Vagina (tissue), 2 donors: ENCODE results near the gene QPCTL. TPM values are rescaled to one million over a fixed set of nuclear protein-coding genes. Genes with fewer than 3 reads are reported as not detected.
"Not testable (repeated sequence)": the region's sequence is repeated elsewhere in the genome, so short reads cannot be mapped to it uniquely, and the experiment has no call there.

Source experiments
- DNase-seq, 2 donors: peaks; one replicate each; pipeline ENCODE4 v3.0.0-alpha.2; 2017; ENCODE audit errors: extremely low spot score in 2 of 2
- H3K27ac ChIP-seq: fragments of 200-600 bp; sonication (generic); one replicate; pipeline ENCODE4 v1.5.1; 2019
- H3K27me3 ChIP-seq: fragments of 200-600 bp; sonication (generic); one replicate; pipeline ENCODE4 v1.5.1; 2019
- H3K36me3 ChIP-seq, 2 donors: fragments of 200-600 bp; sonication (generic); one replicate each; pipeline ENCODE4 v1.5.1; 2017 to 2019
- H3K4me1 ChIP-seq: fragments of 200-600 bp; sonication (generic); one replicate; pipeline ENCODE4 v1.5.1; 2019
- H3K4me3 ChIP-seq, 2 donors: fragments of 200-600 bp; sonication (generic); 1 replicate in 1 of 2; 2 replicates in 1 of 2; pipeline ENCODE4 v1.5.1; 2016 to 2019
- H3K9me3 ChIP-seq: fragments of 200-600 bp; sonication (generic); one replicate; pipeline ENCODE4 v1.5.1; 2019
- POLR2A ChIP-seq, 2 donors: fragments of 450-650 bp; IDR thresholded peaks; one replicate each; pipeline ENCODE4 v1.6.1; 2017; ENCODE audit warnings: antibody characterized with exemption in 2 of 2, mild to moderate bottlenecking in 2 of 2, moderate library complexity in 2 of 2
- POLR2AphosphoS5 ChIP-seq, 2 donors: sonication (generic); formaldehyde crosslinking; IDR thresholded peaks; one replicate each; pipeline ENCODE4 v1.9.0; 2017; ENCODE audit warnings: antibody characterized with exemption in 2 of 2, mild to moderate bottlenecking in 2 of 2, low read depth in 1 of 2; ENCODE audit not compliant: insufficient read depth in 1 of 2
- intact Hi-C: fragments of 100-400 bp; cut with DNase I; formaldehyde crosslinking; loops from one replicate; pipeline ENCODE4 v1.15.1; 2023
- microRNA counts, 2 donors: library from miRNA; unstranded; fragments of <30 nt; microRNA quantifications; one replicate each; lab custom pipeline; 2016 to 2017
- microRNA-seq: library from miRNA; unstranded; fragments of <30 nt; microRNA quantifications from one replicate; pipeline ENCODE4, GENCODE V29; 2017; ENCODE audit warnings: borderline number of aligned reads, borderline replicate concordance
- small RNA-seq: library from RNA; depleted of rRNA; stranded (forward); fragments of <200 nt; gene quantifications from one replicate; pipeline ENCODE3, GENCODE V24; 2016
- total RNA-seq: library from RNA; depleted of rRNA; stranded (reverse); fragments of >200 nt; gene quantifications from one replicate; pipeline ENCODE4 v1.2.3, GENCODE V29; 2016
- TF ChIP-seq, protein P1 (sequence below), 3 experiments: fragments of 450-650 bp in 2 of 3; fragments of 200-600 bp in 1 of 3; sonication (generic) in 1 of 3; IDR thresholded peaks; one replicate each; pipeline ENCODE4 v1.5.1; 2017 to 2019; ENCODE audit warnings: antibody characterized with exemption in 3 of 3, mild to moderate bottlenecking in 2 of 3, moderate library complexity in 2 of 3

QPCTL gene
- total RNA-seq, 1 donor from 2014 or later = 4.7 TPM

DNA sequence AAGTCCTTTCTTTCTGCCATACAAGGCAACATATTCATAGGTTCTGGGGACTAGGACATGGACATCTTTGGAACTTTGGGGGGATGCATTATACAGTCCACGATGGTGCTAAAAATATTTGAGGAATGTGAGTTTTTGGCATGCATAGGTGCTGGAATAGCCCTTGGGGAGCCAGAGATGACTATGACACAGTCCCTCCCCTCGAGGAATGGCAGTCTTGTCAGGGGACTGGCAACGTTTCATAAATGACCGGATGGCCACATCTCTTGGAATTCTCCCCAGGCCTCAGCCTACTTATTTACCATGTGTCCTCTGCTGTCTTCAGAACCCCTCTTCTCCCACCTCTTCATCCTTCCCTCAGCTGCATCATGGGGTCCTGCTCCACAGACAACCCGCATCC is 54.4 kb downstream of the QPCTL start:
- intact Hi-C loops = no loop called here

DNA sequence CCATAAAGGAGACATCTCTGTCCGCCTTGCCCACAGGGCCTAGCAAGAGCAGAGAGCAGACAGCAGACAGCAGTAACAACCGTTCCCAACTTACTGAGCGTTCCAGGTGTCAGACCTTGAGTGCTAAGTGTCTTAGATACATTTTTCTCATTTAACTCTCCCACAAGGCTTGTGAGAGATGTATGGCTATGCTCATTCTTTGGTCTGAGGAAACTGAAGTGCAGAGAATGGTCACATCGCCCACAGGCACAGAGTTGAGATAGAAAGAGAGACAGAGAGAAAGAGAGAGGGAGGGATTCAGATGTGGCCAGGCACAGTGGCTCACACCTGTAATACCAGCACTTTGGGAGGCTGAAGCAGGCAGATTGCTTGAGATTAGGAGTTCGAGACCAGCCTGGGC is 55.0 kb downstream of the QPCTL start:
- Histone ChIP-seq H3K36me3 (no peaks in the 10 kb centered on the region), H3K27me3 (no peaks in the 10 kb centered on the region), H3K9me3 (no peaks in the 10 kb centered on the region), H3K27ac (no peak overlapping the region), H3K4me1 (no peaks in the 10 kb centered on the region), H3K4me3 (no peak overlapping the region)
- TF ChIP-seq, protein P1, sequence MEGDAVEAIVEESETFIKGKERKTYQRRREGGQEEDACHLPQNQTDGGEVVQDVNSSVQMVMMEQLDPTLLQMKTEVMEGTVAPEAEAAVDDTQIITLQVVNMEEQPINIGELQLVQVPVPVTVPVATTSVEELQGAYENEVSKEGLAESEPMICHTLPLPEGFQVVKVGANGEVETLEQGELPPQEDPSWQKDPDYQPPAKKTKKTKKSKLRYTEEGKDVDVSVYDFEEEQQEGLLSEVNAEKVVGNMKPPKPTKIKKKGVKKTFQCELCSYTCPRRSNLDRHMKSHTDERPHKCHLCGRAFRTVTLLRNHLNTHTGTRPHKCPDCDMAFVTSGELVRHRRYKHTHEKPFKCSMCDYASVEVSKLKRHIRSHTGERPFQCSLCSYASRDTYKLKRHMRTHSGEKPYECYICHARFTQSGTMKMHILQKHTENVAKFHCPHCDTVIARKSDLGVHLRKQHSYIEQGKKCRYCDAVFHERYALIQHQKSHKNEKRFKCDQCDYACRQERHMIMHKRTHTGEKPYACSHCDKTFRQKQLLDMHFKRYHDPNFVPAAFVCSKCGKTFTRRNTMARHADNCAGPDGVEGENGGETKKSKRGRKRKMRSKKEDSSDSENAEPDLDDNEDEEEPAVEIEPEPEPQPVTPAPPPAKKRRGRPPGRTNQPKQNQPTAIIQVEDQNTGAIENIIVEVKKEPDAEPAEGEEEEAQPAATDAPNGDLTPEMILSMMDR (IDR thresholded peaks at IDR 0.05) = no peak
- no peak for TF ChIP-seq POLR2A (IDR thresholded peaks at IDR 0.05)
- no peak for TF ChIP-seq POLR2AphosphoS5 (IDR thresholded peaks at IDR 0.05; ENCODE audit: insufficient read depth in 1 of 2, low read depth in 1 of 2)
- intact Hi-C loops = no loop called here
- no peak for DNase-seq

More for the DNA sequence above, 54.4 kb downstream of the QPCTL start:
- Histone ChIP-seq H3K27ac (no peak overlapping the region), H3K9me3 (no peaks in the 10 kb centered on the region), H3K4me3 (no peak overlapping the region), H3K27me3 (no peaks in the 10 kb centered on the region), H3K4me1 (no peaks in the 10 kb centered on the region), H3K36me3 (no peaks in the 10 kb centered on the region)
- TF ChIP-seq, protein P1 (IDR thresholded peaks at IDR 0.05) = no peak
- no peak for TF ChIP-seq POLR2A (IDR thresholded peaks at IDR 0.05)
- TF ChIP-seq POLR2AphosphoS5 (IDR thresholded peaks at IDR 0.05; ENCODE audit: insufficient read depth in 1 of 2, low read depth in 1 of 2) = no peak
- DNase-seq = no peak

DNA sequence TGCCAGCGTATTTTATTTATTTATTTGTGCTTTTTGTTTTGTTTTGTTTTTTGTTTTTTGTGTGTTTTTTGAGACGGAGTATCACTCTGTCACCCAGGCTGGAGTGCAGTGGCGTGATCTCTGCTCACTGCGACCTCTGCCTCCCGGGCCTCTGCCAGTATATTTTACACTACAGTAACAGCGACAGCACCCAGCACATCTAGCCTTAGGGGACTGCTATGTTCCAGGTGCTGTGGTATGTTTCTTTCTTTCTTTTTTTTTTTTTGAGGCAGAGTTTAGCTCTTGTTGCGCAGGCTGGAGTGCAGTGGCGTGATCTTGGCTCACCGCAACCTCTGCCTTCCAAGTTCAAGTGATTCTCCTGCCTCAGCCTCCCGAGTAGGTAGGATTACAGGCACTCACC is 59.0 kb downstream of the QPCTL start:
- intact Hi-C loops = not testable (repeated sequence)

DNA sequence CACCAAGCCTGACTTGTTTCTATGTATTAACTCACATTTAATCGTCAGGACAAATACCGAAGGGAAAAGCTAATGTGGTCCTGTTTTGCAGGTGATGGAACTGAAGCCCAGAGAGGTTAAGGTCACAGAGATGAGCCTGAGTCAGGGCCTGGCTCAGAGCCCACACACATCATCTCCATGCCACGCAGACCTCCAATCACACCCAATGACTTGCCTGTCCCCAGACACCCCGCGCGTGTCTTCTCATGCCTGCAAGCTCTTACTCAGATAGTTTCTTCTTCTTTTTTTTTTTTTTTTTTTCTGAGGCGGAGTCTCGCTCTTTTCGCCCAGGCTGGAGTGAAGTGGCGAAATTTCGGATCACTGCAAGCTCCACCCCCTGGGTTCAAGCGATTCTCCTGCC is 60.2 kb downstream of the QPCTL start:
- no peaks in the 10 kb centered on the region for H3K27me3 ChIP-seq
- no peaks in the 10 kb centered on the region for H3K36me3 ChIP-seq
- no peak overlapping the region for H3K4me3 ChIP-seq
- H3K4me1 ChIP-seq = no peaks in the 10 kb centered on the region
- no peak overlapping the region for H3K27ac ChIP-seq
- no peak for TF ChIP-seq POLR2A (IDR thresholded peaks at IDR 0.05)
- TF ChIP-seq, protein P1 (IDR thresholded peaks at IDR 0.05) = no peak
- TF ChIP-seq POLR2AphosphoS5 (IDR thresholded peaks at IDR 0.05; ENCODE audit: insufficient read depth in 1 of 2, low read depth in 1 of 2) = no peak
- intact Hi-C loops = no loop called here
- no peaks in the 10 kb centered on the region for H3K9me3 ChIP-seq
- no peak for DNase-seq

More for the DNA sequence above, 59.0 kb downstream of the QPCTL start:
- H3K27ac ChIP-seq, H3K36me3 ChIP-seq, H3K4me3 ChIP-seq, H3K27me3 ChIP-seq, H3K4me1 ChIP-seq, H3K9me3 ChIP-seq, DNase-seq: not testable (repeated sequence)

DNA sequence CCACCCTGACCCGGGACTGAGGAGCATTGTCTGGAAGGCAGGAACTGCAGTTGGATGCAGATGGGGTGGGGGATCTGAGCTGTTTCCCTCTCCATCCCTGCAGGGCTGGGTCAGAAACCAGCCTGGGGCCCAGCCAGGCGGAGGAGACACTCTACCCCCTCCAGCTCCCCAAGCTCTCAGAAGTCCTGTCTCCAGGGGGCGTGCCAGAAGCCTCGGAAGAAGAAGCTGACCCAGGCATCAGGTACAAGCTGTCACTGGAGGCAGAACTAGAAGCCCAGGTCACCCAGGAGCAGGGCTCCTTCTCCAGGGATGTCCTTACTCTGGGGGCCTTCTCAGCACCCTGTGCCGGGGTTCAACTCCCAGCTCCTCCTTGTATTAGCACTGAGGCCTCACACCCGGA is 61.1 kb downstream of the QPCTL start:
- no peak for DNase-seq
- no peaks in the 10 kb centered on the region for H3K27me3 ChIP-seq
- no peak overlapping the region for H3K27ac ChIP-seq
- no peak overlapping the region for H3K4me3 ChIP-seq
- intact Hi-C loops = no loop called here
- TF ChIP-seq POLR2AphosphoS5 (IDR thresholded peaks at IDR 0.05; ENCODE audit: insufficient read depth in 1 of 2, low read depth in 1 of 2) (no peak), POLR2A (IDR thresholded peaks at IDR 0.05) (no peak)
- TF ChIP-seq, protein P1 (IDR thresholded peaks at IDR 0.05) = no peak
- H3K4me1 ChIP-seq = no peaks in the 10 kb centered on the region
- H3K36me3 ChIP-seq = no peaks in the 10 kb centered on the region
- H3K9me3 ChIP-seq = no peaks in the 10 kb centered on the region

MicroRNA genes within 50 kb of the gene (microRNA counts, 767-probe panel; counts per million panel counts)
- 238 to 261 counts per million in 2 donors for microRNA hsa-miR-642a-5p (lab: Ali Mortazavi, UCI)
- 238 to 261 counts per million in 2 donors for microRNA hsa-miR-642b-3p (lab: Ali Mortazavi, UCI)

Small RNA genes within 50 kb of the gene (microRNA-seq; reads per million reads assigned to microRNA genes)
- gene MIR642A (not detected), gene MIR642B (not detected)

Small RNA genes within 50 kb of the gene (small RNA-seq; reads per million reads assigned to genes)
- gene MIR642A (not detected), gene RN7SL836P (0.26 reads per million)

Other genes starting within 250 kb of the QPCTL start
- 20.6 TPM for gene FOSB, start 224.7 kb upstream of the QPCTL start, total RNA-seq
- gene RTN2, start 195.6 kb upstream of the QPCTL start, total RNA-seq = 13.0 TPM
- 3.9 TPM for gene PPM1N, start 194.2 kb upstream of the QPCTL start, total RNA-seq
- gene VASP, start 185.2 kb upstream of the QPCTL start, total RNA-seq = 103 TPM
- 6.6 TPM for gene OPA3, start 107.9 kb upstream of the QPCTL start, total RNA-seq
- gene GPR4, start 90.5 kb upstream of the QPCTL start, total RNA-seq = 3.4 TPM
- 74.9 TPM for gene EML2, start 53.3 kb upstream of the QPCTL start, total RNA-seq
- gene GIPR, start 24.4 kb upstream of the QPCTL start, total RNA-seq = 3.4 TPM
- 180 TPM for gene SNRPD2, start 713 bp upstream of the QPCTL start, total RNA-seq
- gene FBXO46, start 38.2 kb downstream of the QPCTL start, total RNA-seq = 23.8 TPM
- gene MEIOSIN, start 40.8 kb downstream of the QPCTL start, total RNA-seq = not detected
- gene SIX5, start 76.6 kb downstream of the QPCTL start, total RNA-seq = 20.6 TPM
- gene DMPK, start 89.8 kb downstream of the QPCTL start, total RNA-seq = 29.0 TPM
- gene DMWD, start 100.2 kb downstream of the QPCTL start, total RNA-seq = 31.2 TPM
- gene RSPH6A, start 122.6 kb downstream of the QPCTL start, total RNA-seq = not detected
- gene SYMPK, start 170.5 kb downstream of the QPCTL start, total RNA-seq = 43.2 TPM
- not detected for gene FOXA3, start 171.7 kb downstream of the QPCTL start, total RNA-seq
- 32.2 TPM for gene IRF2BP1, start 193.5 kb downstream of the QPCTL start, total RNA-seq
- gene MYPOP, start 209.9 kb downstream of the QPCTL start, total RNA-seq = 13.8 TPM
- not detected for gene NANOS2, start 222.1 kb downstream of the QPCTL start, total RNA-seq